ENCODE results near the gene UROC1. TPM values are rescaled to one million over a fixed set of nuclear protein-coding genes. Genes with fewer than 3 reads are reported as not detected.

UROC1 gene
- total RNA-seq, 1 experiment from 2014 or later: not detected

DNA sequence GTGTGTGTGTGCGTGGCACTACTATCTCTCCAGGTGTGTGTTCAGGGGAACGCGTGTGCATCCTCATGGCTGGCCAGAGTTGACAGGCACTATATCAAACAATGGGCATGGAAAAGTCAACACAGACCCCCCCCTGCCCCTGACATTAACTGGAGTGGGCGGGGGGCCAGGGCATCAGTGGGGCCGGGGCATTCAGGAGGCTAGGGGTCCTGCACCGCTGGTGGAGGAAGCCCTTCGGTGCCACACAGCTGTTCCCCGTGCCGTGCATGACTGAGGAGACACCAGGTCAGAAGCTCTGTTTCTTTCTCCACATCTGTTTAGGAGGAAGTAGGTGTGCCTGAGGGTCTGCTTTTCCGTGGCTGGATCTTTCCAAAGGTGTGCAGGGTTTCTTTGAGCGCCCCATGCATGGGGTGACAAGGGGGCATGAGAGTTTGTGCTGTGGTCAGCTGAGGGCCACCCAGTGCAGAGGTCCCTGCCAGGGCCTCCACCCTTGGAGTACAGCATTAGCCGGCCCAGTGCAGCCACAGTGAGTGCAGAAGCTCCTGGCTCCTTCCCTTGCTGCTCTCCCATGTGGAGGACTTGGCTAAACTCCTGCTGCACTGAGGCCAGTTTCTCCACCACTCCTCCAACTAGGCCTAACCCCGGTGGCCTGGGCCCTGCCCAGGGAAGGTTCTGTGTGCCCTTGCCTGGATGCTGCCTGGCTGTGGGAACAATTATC lies 33.7 kb upstream of the UROC1 start:
- Mint-ChIP-seq H3K27ac (ENCODE audit: unreplicated experiment) (no peak overlapping the region), H3K9me3 (ENCODE audit: unreplicated experiment) (no peaks in the 10 kb centered on the region), H3K36me3 (ENCODE audit: insufficient read depth, unreplicated experiment) (no peaks in the 10 kb centered on the region), H3K4me3 (ENCODE audit: unreplicated experiment) (no peak overlapping the region), H3K4me1 (ENCODE audit: low read depth, unreplicated experiment) (no peaks in the 10 kb centered on the region), H3K27me3 (ENCODE audit: insufficient read depth, unreplicated experiment) (peaks cover 6% of the 10 kb centered on the region)
- ChIA-PET POLR2A (no interaction called here), CTCF (interaction anchor here (0.9 to 1.3 kb wide), 2 partner anchors 32 to 61 kb away, joined by 3 read pairs; no protein-coding TSS in a partner anchor)
- Histone ChIP-seq H3K4me1 (no peaks in the 10 kb centered on the region), H3K9me3 (no peaks in the 10 kb centered on the region), H3K4me3 (ENCODE audit: low read depth, low read length) (no peak overlapping the region), H3K27me3 (replicated peaks; ENCODE audit: control insufficient read depth, insufficient read depth, low read length) (no peaks in the 10 kb centered on the region), H3K36me3 (ENCODE audit: control insufficient read depth, insufficient read depth, low read length) (no peaks in the 10 kb centered on the region)
- intact Hi-C loops (cut with micrococcal nuclease; ENCODE audit: unreplicated experiment): no loop called here
- DNase-seq: peak in 1 of 2 experiments; percentile 25
- TF ChIP-seq, protein P1, sequence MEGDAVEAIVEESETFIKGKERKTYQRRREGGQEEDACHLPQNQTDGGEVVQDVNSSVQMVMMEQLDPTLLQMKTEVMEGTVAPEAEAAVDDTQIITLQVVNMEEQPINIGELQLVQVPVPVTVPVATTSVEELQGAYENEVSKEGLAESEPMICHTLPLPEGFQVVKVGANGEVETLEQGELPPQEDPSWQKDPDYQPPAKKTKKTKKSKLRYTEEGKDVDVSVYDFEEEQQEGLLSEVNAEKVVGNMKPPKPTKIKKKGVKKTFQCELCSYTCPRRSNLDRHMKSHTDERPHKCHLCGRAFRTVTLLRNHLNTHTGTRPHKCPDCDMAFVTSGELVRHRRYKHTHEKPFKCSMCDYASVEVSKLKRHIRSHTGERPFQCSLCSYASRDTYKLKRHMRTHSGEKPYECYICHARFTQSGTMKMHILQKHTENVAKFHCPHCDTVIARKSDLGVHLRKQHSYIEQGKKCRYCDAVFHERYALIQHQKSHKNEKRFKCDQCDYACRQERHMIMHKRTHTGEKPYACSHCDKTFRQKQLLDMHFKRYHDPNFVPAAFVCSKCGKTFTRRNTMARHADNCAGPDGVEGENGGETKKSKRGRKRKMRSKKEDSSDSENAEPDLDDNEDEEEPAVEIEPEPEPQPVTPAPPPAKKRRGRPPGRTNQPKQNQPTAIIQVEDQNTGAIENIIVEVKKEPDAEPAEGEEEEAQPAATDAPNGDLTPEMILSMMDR (IDR thresholded peaks at IDR 0.05; ENCODE audit: insufficient read depth in 1 of 2, low read depth in 1 of 2, low read length in 1 of 2, severe bottlenecking in 1 of 2, unreplicated experiment in 1 of 2): no peak
- BruUV-seq (replicated peaks): no TSS peak

- Histone ChIP-seq H3K4me1 (no peaks in the 10 kb centered on the region), H3K27me3 (replicated peaks; ENCODE audit: control insufficient read depth, insufficient read depth, low read length) (no peaks in the 10 kb centered on the region), H3K36me3 (ENCODE audit: control insufficient read depth, insufficient read depth, low read length) (no peaks in the 10 kb centered on the region), H3K4me3 (ENCODE audit: low read depth, low read length) (no peak overlapping the region), H3K9me3 (no peaks in the 10 kb centered on the region)
- Mint-ChIP-seq H3K36me3 (ENCODE audit: insufficient read depth, unreplicated experiment) (no peaks in the 10 kb centered on the region), H3K4me3 (ENCODE audit: unreplicated experiment) (no peak overlapping the region), H3K9me3 (ENCODE audit: unreplicated experiment) (no peaks in the 10 kb centered on the region), H3K4me1 (ENCODE audit: low read depth, unreplicated experiment) (no peaks in the 10 kb centered on the region), H3K27me3 (ENCODE audit: insufficient read depth, unreplicated experiment) (peaks cover 6% of the 10 kb centered on the region), H3K27ac (ENCODE audit: unreplicated experiment) (no peak overlapping the region)
- TF ChIP-seq, protein P1 (IDR thresholded peaks at IDR 0.05; ENCODE audit: insufficient read depth in 1 of 2, low read depth in 1 of 2, low read length in 1 of 2, severe bottlenecking in 1 of 2, unreplicated experiment in 1 of 2): no peak
- no peak for DNase-seq
- no TSS peak for BruUV-seq (replicated peaks)
- POLR2A ChIA-PET: no interaction called here
- CTCF ChIA-PET: interaction anchor here (0.9 to 1.3 kb wide), 2 partner anchors 31 to 60 kb away, joined by 3 read pairs; no protein-coding TSS in a partner anchor
- intact Hi-C loops (cut with micrococcal nuclease; ENCODE audit: unreplicated experiment): no loop called here
Measured at GRCh38 chr3:126550488-126551051, 33.0 kb upstream of the UROC1 start.

- ChIA-PET POLR2A (no interaction called here), CTCF (interaction anchor here (0.9 to 1.3 kb wide), 2 partner anchors 30 to 59 kb away, joined by 3 read pairs; no protein-coding TSS in a partner anchor)
- DNase-seq: no peak
- Mint-ChIP-seq H3K36me3 (ENCODE audit: insufficient read depth, unreplicated experiment) (no peaks in the 10 kb centered on the region), H3K9me3 (ENCODE audit: unreplicated experiment) (no peaks in the 10 kb centered on the region), H3K27ac (ENCODE audit: unreplicated experiment) (no peak overlapping the region), H3K4me3 (ENCODE audit: unreplicated experiment) (no peak overlapping the region), H3K4me1 (ENCODE audit: low read depth, unreplicated experiment) (no peaks in the 10 kb centered on the region), H3K27me3 (ENCODE audit: insufficient read depth, unreplicated experiment) (peaks cover 6% of the 10 kb centered on the region)
- TF ChIP-seq, protein P1 (IDR thresholded peaks at IDR 0.05; ENCODE audit: insufficient read depth in 1 of 2, low read depth in 1 of 2, low read length in 1 of 2, severe bottlenecking in 1 of 2, unreplicated experiment in 1 of 2): no peak
- H3K27me3 ChIP-seq (replicated peaks; ENCODE audit: control insufficient read depth, insufficient read depth, low read length): no peaks in the 10 kb centered on the region
- H3K9me3 ChIP-seq: no peaks in the 10 kb centered on the region
- H3K36me3 ChIP-seq (ENCODE audit: control insufficient read depth, insufficient read depth, low read length): no peaks in the 10 kb centered on the region
- BruUV-seq (replicated peaks): no TSS peak
- no peak overlapping the region for H3K4me3 ChIP-seq (ENCODE audit: low read depth, low read length)
- intact Hi-C loops (cut with micrococcal nuclease; ENCODE audit: unreplicated experiment): no loop called here
- H3K4me1 ChIP-seq: no peaks in the 10 kb centered on the region
Measured at GRCh38 chr3:126549861-126550487, 32.4 kb upstream of the UROC1 start.

All from Caco-2 (cell line).